Astrocyte (in vitro differentiated cells and primary cell): ENCODE results near the gene KCNK13. TPM values are rescaled to one million over a fixed set of nuclear protein-coding genes. Genes with fewer than 3 reads are reported as not detected.

Experiments used
- DNase-seq: peaks from one replicate; pipeline ENCODE4 v3.0.0-alpha.2; 2010; ENCODE audit warnings: low read depth
- FAIRE-seq: peaks from 2 replicates; lab custom pipeline; 2011; peaks lifted over from hg19 to GRCh38; lab: Jason Lieb, UNC
- H2AFZ ChIP-seq: 2 replicates; pipeline ENCODE4 v1.6.0; 2012; ENCODE audit warnings: low read depth, low read length, inconsistent platforms
- H3K27ac ChIP-seq: 2 replicates; pipeline ENCODE4 v1.5.1; 2011; ENCODE audit warnings: low read depth, low read length, inconsistent platforms
- H3K27me3 ChIP-seq: 2 replicates; pipeline ENCODE4 v1.6.0; 2011; ENCODE audit warnings: low read length, inconsistent platforms; ENCODE audit not compliant: insufficient read depth
- H3K36me3 ChIP-seq: 2 replicates; pipeline ENCODE4 v1.5.1; 2011; ENCODE audit warnings: low read length, inconsistent platforms; ENCODE audit not compliant: insufficient read depth
- H3K4me1 ChIP-seq: 2 replicates; pipeline ENCODE4 v1.5.1; 2011; ENCODE audit warnings: low read length, inconsistent platforms; ENCODE audit not compliant: insufficient read depth
- H3K4me2 ChIP-seq: 2 replicates; pipeline ENCODE4 v1.6.0; 2012; ENCODE audit warnings: low read length, inconsistent platforms
- H3K4me3 ChIP-seq: 2 replicates; pipeline ENCODE4 v1.5.1; 2011; ENCODE audit warnings: low read depth, mild to moderate bottlenecking, low read length, inconsistent platforms; ENCODE audit not compliant: insufficient read depth
- H3K79me2 ChIP-seq: 2 replicates; pipeline ENCODE4 v1.6.0; 2012; ENCODE audit warnings: mild to moderate bottlenecking, low read length, inconsistent platforms; ENCODE audit not compliant: insufficient read depth
- H3K9ac ChIP-seq: 2 replicates; pipeline ENCODE4 v1.6.0; 2012; ENCODE audit warnings: mild to moderate bottlenecking, low read length, inconsistent platforms
- H3K9me3 ChIP-seq: 2 replicates; pipeline ENCODE4 v1.5.1; 2012; ENCODE audit warnings: low read depth, mild to moderate bottlenecking, low read length, inconsistent platforms; ENCODE audit not compliant: insufficient read depth
- H4K20me1 ChIP-seq: 2 replicates; pipeline ENCODE4 v1.6.0; 2012; ENCODE audit warnings: low read length, inconsistent platforms; ENCODE audit not compliant: insufficient read depth
- H3K27ac Mint-ChIP-seq: one replicate; pipeline ENCODE4 v1.8.0; 2021; ENCODE audit warnings: mild to moderate bottlenecking, mixed read lengths; ENCODE audit not compliant: unreplicated experiment
- H3K27me3 Mint-ChIP-seq: one replicate; pipeline ENCODE4 v1.8.0; 2021; ENCODE audit warnings: low read depth, mixed read lengths; ENCODE audit not compliant: unreplicated experiment
- H3K36me3 Mint-ChIP-seq: one replicate; pipeline ENCODE4 v1.8.0; 2021; ENCODE audit warnings: low read depth, mixed read lengths; ENCODE audit not compliant: unreplicated experiment
- H3K4me1 Mint-ChIP-seq: one replicate; pipeline ENCODE4 v1.8.0; 2021; ENCODE audit warnings: low read depth, mixed read lengths; ENCODE audit not compliant: unreplicated experiment
- H3K4me3 Mint-ChIP-seq: one replicate; pipeline ENCODE4 v1.8.0; 2021; ENCODE audit warnings: mild to moderate bottlenecking, moderate library complexity, mixed read lengths; ENCODE audit not compliant: unreplicated experiment
- H3K9me3 Mint-ChIP-seq: one replicate; pipeline ENCODE4 v1.8.0; 2021; ENCODE audit warnings: mild to moderate bottlenecking, mixed read lengths; ENCODE audit not compliant: unreplicated experiment
- EZH2 ChIP-seq: IDR thresholded peaks from 2 replicates; pipeline ENCODE4 v1.6.1; 2012; ENCODE audit warnings: mild to moderate bottlenecking, low read length, inconsistent platforms; ENCODE audit not compliant: insufficient read depth
- total RNA-seq: library from RNA; stranded (reverse); gene quantifications from 2 replicates; pipeline ENCODE4 v1.2.1, GENCODE V29; 2021
- TF ChIP-seq, protein P1 (sequence below): IDR thresholded peaks from 2 replicates; pipeline ENCODE4 v1.5.1; 2011; ENCODE audit warnings: low read depth, mild to moderate bottlenecking, inconsistent platforms, low read length, moderate library complexity; ENCODE audit not compliant: insufficient read depth

Gene KCNK13
- total RNA-seq, 1 donor from 2014 or later, result 0.09 TPM

DNA sequence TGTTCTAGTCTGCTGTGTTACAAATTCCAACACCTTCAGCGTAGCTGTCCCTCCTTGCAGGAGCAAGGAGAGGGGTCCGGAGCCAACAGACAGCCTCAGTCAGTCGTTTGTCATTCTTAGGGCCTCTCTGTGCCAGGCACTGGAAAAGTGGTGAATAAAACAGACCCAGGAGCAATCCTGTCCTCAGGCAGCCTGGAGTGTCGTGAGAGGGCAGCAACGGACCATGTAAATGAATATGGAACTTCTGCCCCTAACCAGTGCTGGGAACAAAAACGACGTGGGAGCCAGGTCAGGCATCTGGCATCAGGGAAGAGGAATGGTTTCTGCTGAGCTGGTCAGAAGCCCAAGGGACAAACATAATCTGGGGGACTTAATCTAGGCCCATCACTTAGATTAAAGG is 129.8 kb downstream of the KCNK13 start:
- FAIRE-seq (no peak), DNase-seq (no peak)
- Histone ChIP-seq H3K79me2 (no peaks in the 10 kb centered on the region), H4K20me1 (no peaks in the 10 kb centered on the region), H3K27ac (no peak overlapping the region), H3K9ac (no peak overlapping the region), H3K9me3 (no peaks in the 10 kb centered on the region), H3K36me3 (no peaks in the 10 kb centered on the region), H3K4me2 (no peak overlapping the region), H2AFZ (no peak overlapping the region), H3K27me3 (peaks cover 3% of the 10 kb centered on the region), H3K4me1 (no peaks in the 10 kb centered on the region), H3K4me3 (no peak overlapping the region)
- no peaks in the 10 kb centered on the region for H3K36me3 Mint-ChIP-seq
- H3K9me3 Mint-ChIP-seq, result peaks cover 5% of the 10 kb centered on the region
- no peak overlapping the region for H3K27ac Mint-ChIP-seq
- TF ChIP-seq, protein P1, sequence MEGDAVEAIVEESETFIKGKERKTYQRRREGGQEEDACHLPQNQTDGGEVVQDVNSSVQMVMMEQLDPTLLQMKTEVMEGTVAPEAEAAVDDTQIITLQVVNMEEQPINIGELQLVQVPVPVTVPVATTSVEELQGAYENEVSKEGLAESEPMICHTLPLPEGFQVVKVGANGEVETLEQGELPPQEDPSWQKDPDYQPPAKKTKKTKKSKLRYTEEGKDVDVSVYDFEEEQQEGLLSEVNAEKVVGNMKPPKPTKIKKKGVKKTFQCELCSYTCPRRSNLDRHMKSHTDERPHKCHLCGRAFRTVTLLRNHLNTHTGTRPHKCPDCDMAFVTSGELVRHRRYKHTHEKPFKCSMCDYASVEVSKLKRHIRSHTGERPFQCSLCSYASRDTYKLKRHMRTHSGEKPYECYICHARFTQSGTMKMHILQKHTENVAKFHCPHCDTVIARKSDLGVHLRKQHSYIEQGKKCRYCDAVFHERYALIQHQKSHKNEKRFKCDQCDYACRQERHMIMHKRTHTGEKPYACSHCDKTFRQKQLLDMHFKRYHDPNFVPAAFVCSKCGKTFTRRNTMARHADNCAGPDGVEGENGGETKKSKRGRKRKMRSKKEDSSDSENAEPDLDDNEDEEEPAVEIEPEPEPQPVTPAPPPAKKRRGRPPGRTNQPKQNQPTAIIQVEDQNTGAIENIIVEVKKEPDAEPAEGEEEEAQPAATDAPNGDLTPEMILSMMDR, result no peak
- TF ChIP-seq EZH2, result no peak
- no peaks in the 10 kb centered on the region for H3K4me1 Mint-ChIP-seq
- H3K4me3 Mint-ChIP-seq, result no peak overlapping the region
- H3K27me3 Mint-ChIP-seq, result peaks cover 20% of the 10 kb centered on the region

DNA sequence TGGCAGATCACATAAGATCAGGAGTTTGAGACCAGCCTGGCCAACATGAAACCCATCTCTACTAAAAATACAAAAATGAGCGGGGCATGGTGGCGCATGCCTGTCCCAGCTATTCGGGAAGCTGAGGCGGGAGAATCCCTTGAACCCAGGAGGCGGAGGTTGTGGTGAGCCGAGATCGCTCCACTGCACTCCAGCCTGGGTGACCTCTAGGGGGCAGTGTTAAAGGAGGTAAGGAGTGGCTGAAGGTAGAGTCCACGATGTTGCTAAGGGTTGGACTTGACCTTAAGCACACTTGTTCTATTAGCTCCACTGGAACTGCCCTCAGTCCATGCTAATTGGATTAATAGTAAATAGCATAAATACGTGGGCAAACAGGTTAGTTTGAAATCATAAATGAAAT is 132.1 kb downstream of the KCNK13 start:
- Mint-ChIP-seq H3K36me3 (no peaks in the 10 kb centered on the region), H3K4me3 (no peak overlapping the region), H3K27ac (no peak overlapping the region), H3K27me3 (peaks cover 14% of the 10 kb centered on the region), H3K4me1 (no peaks in the 10 kb centered on the region), H3K9me3 (no peaks in the 10 kb centered on the region)
- H3K9me3 ChIP-seq, result no peaks in the 10 kb centered on the region
- no peak overlapping the region for H3K9ac ChIP-seq
- H3K4me1 ChIP-seq, result no peaks in the 10 kb centered on the region
- no peaks in the 10 kb centered on the region for H3K79me2 ChIP-seq
- no peak overlapping the region for H2AFZ ChIP-seq
- H4K20me1 ChIP-seq, result no peaks in the 10 kb centered on the region
- no peak overlapping the region for H3K27ac ChIP-seq
- FAIRE-seq (no peak), DNase-seq (no peak)
- TF ChIP-seq, protein P1, result no peak
- no peak for TF ChIP-seq EZH2
- H3K4me2 ChIP-seq, result no peak overlapping the region
- H3K27me3 ChIP-seq, result peaks cover 12% of the 10 kb centered on the region
- no peaks in the 10 kb centered on the region for H3K36me3 ChIP-seq
- H3K4me3 ChIP-seq, result no peak overlapping the region

DNA sequence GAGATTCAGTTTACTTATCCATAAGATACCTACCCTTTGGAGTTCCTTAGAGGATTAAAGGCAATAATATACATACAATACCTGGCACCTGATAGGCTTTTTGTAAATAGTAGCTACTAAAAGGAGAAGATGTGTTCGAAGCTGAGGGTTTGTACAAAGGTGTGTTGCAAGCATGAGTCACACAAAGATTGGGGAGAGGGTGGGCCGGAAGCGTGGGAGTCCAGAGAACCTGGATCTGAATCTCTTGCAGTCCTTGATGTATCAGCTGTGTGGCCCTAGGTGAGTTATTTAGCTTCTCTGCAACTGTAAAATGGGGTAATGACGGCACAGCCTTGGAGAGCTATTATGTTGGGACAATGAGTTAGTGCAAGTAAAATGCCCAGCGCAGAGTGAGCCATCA is 132.9 kb downstream of the KCNK13 start:
- Histone ChIP-seq H3K79me2 (no peaks in the 10 kb centered on the region), H3K36me3 (no peaks in the 10 kb centered on the region), H3K9ac (no peak overlapping the region), H3K27ac (no peak overlapping the region), H3K9me3 (no peaks in the 10 kb centered on the region), H3K4me2 (no peak overlapping the region), H4K20me1 (no peaks in the 10 kb centered on the region), H2AFZ (no peak overlapping the region), H3K27me3 (peaks cover 12% of the 10 kb centered on the region), H3K4me1 (no peaks in the 10 kb centered on the region), H3K4me3 (no peak overlapping the region)
- peaks cover 13% of the 10 kb centered on the region for H3K27me3 Mint-ChIP-seq
- no peak overlapping the region for H3K27ac Mint-ChIP-seq
- no peaks in the 10 kb centered on the region for H3K9me3 Mint-ChIP-seq
- H3K4me1 Mint-ChIP-seq, result no peaks in the 10 kb centered on the region
- no peak for DNase-seq
- no peaks in the 10 kb centered on the region for H3K36me3 Mint-ChIP-seq
- H3K4me3 Mint-ChIP-seq, result no peak overlapping the region
- no peak for FAIRE-seq
- TF ChIP-seq EZH2, result no peak
- TF ChIP-seq, protein P1, result no peak
